Stimulated activated CD4-positive, alpha-beta T cell treated with anti-CD3 and anti-CD28 coated beads, Interleukin-4, amount 100 ng/mL, for 1 hour (primary cell): Measurements from ENCODE around the gene RIN3.
A peak's percentile ranks its signal among the peaks of the same experiment; 100 is the strongest.
"Not testable (repeated sequence)": the region's sequence is repeated elsewhere in the genome, so short reads cannot be mapped to it uniquely, and the experiment has no call there.

Source experiments
- DNase-seq: peaks from one replicate; pipeline ENCODE4 v3.0.0-alpha.2; 2020

Gene RIN3

GRCh38 chr14:92675976-92676375 lies 162.4 kb downstream of the RIN3 start:
- DNase-seq, result no peak

DNA sequence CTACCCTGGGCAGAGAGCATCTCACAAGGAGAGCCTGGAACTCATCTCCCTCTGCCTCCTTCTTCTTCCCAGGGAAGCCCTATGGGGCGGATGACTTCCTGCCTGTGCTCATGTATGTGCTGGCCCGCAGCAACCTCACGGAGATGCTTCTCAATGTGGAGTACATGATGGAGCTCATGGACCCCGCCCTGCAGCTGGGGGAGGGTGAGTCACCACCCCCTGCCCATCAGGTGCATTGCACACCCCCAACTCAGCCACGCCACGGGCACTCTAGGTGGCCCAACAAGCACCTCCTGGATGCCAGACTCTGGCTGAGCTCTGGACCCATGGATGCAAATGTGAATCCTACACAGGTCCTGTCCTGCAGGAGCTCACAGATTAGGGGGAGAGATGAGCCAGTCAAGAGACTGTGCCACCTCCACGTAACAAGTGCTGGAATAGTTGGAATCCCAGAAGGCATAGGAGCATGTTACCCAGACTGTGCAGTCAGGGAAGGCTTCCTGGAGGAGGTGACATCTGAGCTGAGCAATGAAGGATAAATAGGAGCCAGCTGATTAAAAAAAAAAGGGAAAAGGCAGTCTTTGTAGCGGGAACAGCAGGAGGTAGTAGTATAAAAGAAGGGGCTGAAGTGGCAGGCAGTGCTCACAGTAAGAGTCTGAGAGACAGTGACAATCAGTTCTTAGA lies 163.0 kb downstream of the RIN3 start:
- DNase-seq, result no peak

GRCh38 chr14:92677087-92677668 lies 163.6 kb downstream of the RIN3 start:
- no peak for DNase-seq

DNA sequence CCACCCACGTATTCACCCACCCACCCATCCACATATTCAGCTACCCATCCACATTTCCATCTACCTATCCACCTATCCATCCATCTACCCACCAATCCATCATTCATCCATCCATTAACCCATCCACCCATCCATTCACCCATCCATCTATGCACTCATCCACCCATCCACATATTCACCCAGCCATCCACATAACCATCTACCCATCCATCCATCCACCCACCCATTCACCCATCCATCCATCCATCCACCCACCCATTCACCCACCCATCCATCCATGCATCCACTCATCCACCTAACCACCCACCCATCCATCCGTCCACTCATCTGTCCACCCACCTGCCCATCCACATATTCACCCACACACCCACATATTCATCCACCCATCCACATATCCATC lies 164.4 kb downstream of the RIN3 start:
- no peak for DNase-seq

GRCh38 chr14:92678766-92679165 lies 165.2 kb downstream of the RIN3 start:
- no peak for DNase-seq

DNA sequence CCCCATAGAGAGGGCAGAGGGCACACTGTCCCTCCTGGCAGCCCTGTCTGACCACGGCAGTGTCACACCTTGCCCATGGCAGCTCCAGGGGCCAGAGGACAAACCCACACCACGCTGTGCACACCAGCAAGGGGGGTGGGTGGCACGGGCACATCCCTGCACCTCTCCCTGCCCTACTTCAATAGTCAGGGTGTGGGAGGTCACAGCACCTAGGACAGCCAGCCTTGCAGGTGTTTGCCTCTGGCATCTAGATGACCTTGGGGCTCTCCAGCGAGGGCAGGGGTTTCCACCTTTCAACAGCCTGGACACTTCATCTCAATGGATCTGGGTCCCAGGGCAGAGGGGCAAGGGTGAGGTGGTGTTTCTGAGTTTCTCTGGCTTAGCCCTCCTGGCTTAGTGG lies 165.7 kb downstream of the RIN3 start:
- DNase-seq, result no peak

DNA sequence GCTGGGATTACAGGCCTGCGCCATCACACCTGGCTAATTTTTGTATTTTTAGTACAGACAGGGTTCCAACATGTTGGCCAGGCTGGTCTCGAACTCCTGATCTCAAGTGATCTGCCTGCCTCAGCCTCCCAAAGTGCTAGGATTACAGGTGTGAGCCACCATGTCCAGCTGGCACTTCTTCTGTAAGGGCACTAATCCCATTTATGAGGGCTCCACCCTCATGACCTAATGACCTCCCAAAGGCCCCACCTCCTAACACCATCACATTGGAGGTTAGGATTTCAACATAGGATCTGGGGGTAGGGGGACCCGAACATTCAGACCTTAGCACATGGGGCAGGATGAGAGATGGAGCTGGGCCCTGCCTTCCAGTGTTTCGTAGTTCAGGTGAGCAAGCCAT lies 166.7 kb downstream of the RIN3 start:
- not testable (repeated sequence) for DNase-seq

DNA sequence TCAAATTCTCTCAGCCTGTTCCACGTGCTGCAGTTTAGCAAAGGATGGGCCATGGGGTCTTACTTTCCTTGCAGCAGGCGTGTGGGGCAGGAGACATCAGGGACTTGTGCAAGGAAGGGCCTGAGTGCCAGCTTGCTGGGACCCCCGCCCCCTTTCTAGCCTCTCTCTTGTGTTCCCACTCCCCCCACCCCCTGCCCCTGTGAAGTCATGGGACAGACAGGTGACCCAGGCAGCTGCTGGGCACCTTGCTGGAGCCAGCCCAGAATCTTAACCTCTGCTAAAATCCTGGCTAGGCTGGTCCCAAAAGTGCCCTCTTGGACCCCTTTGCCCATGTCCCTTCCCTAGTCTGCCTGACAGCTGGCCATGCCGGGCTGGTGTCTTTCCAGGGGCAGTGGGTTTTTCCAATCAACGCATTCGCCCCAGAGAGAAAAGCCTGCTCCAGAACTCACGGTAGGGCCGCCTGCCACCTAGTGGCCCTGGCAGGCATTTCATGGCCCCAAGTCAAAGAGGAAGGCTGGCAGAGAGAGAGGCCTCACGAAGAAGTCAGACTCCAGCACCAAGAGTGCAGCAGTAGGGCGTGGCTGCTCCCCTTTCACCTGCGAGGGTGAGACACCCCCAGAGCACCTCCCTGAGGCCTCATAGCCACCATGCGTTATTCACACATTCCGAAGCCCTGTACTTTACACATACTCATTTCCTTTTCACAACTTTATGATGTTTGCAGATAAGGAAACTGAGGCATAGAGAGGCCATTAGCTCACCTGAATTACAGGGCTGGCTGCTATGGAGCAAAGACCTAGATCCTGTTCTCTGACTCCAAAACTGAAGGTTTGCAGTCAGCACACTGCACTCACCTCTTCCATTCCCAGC lies 167.4 kb downstream of the RIN3 start:
- peak; percentile 76 for DNase-seq

GRCh38 chr14:92683041-92683440 lies 169.5 kb downstream of the RIN3 start:
- DNase-seq, result no peak

- no peak for DNase-seq
Measured at GRCh38 chr14:92684801-92685560, 171.4 kb downstream of the RIN3 start.

- no peak for DNase-seq
Measured at GRCh38 chr14:92685784-92686355, 172.3 kb downstream of the RIN3 start.

GRCh38 chr14:92686411-92686899 lies 172.9 kb downstream of the RIN3 start:
- no peak for DNase-seq

DNA sequence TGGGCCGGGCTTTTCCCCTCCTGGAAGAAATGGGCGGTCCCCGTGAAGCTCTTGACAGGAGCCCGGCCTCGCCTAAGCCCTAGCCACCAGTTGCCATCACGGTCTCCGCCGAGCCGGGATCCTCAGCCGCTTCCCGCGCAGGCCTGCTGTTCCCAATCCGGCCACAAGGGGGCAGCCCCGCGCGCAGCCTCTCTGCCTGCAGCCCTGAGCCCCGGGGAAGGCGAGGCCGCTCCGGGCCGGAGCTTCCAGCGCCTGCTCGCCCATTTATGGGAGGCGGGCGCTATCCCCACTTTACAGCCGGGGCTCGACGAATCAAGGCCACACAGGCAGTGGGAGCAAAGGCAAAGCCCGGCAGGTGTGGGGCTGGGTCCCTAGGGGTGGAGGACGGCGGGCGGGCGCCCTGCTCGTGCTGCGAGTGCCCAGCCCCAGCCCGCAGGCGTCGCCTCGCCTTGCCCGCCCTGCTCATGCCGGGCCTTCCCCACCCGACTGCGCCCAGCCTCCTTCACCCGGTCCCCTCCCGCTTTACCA lies 173.4 kb downstream of the RIN3 start:
- peak; percentile 64 for DNase-seq

DNA sequence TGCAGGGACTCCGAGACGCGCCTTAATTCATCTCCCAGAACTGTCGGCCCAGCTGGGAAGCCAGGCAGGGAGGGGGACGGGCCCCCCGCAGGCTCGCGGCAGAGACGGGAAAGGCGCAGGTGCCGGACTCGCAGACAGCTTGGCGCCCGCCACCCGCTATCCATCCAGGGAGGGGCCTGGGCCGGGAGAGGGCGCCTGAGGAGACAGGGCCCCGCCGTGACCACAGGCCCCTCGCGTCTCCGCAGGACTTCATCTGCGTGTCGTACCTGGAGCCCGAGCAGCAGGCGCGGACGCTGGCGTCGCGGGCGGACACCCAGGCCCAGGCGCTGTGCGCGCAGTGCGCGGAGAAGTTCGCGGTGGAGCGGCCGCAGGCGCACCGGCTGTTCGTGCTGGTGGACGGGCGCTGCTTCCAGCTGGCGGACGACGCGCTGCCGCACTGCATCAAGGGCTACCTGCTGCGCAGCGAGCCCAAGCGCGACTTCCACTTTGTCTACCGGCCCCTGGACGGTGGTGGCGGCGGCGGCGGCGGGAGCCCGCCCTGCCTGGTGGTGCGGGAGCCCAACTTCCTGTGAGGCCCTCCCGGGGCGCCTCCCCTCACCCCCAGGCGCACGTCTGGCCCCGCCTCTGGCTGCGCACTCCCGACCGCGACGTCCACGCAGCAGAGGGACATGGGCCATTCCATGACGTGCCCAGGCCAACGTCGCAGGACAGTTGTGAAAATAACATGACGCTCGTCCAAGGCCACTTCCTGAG lies 174.3 kb downstream of the RIN3 start:
- DNase-seq, result no peak

DNA sequence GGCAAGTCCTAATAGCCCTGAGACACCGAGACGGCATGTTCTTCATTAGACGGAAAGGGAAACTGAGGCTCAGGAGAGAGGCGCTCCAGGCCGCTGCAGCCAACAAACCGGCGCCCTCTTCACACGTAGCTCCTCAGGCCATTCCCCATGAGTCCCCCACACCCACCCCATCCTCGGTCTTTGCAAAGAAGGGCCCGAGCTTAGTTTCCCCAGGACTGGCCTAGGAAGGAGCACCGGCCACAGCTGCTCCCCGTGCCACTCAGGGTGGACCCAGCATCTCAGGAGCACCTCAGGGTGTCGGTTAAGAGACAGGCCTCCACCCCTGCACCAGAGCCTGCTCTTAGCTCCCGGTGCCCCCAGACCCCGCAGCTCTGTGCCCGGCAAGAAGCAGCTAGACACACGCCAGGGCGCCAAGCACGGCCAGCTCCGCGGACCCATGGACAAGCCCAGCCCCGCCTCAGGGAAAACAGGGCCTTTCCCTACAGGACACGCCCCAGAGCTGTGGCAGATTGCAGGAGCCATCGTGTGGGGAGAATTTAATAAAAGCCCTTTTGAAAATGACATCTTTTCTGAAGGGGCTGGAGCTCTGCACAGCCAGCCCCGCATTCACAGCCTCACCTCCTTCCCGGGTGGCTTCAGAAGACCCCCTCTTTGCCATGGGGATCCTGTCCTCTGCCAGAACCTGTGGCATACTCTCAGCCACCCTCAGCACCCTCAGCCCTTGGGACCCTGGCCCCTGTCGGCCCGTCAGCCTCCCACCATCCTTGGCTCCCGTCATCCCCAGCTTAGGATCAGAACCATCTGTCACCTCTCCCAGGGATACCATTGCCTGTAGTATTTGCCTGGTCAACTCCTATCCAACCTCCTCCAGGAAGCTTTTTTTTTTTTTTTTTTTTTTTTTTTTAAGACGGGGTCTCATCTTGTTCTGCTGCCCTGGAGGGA lies 175.1 kb downstream of the RIN3 start:
- no peak for DNase-seq

- DNase-seq, result no peak
Measured at GRCh38 chr14:92690171-92691011, 176.8 kb downstream of the RIN3 start.

- DNase-seq, result no peak
Measured at GRCh38 chr14:92692822-92693226, 179.2 kb downstream of the RIN3 start.

- no peak for DNase-seq
Measured at GRCh38 chr14:92693998-92694795, 180.6 kb downstream of the RIN3 start.

GRCh38 chr14:92694807-92695206 lies 181.2 kb downstream of the RIN3 start:
- no peak for DNase-seq
